H1 (cell line): ENCODE measurements around the gene OLFML2A. TPM values are rescaled to one million over a fixed set of nuclear protein-coding genes. Genes with fewer than 3 reads are reported as not detected.

Source experiments
- MAFK ChIP-seq: IDR thresholded peaks from 2 replicates; pipeline ENCODE4 v1.6.1; 2012; ENCODE audit warnings: low read depth, mild to moderate bottlenecking, improper control_type of control experiment, low read length
- SIN3A ChIP-seq, 2 experiments: IDR thresholded peaks in 1 of 2; conservative IDR thresholded peaks in 1 of 2; 2 replicates each; pipeline ENCODE4 v1.6.1; 2011 to 2012; ENCODE audit warnings: low read length in 2 of 2, improper control_type of control experiment in 1 of 2, low read depth in 1 of 2, mild to moderate bottlenecking in 1 of 2
- SP4 ChIP-seq: IDR thresholded peaks from 2 replicates; pipeline ENCODE4 v1.6.1; 2012; ENCODE audit warnings: low read length, inconsistent platforms
- polyA plus RNA-seq, 7 experiments: library from polyadenylated mRNA; depleted of rRNA in 3 of 7; stranded (reverse) in 5 of 7; unstranded in 2 of 7; fragments of >200 nt in 5 of 7; fragments of 200-250 nt in 2 of 7; gene quantifications; 1 replicate in 5 of 7; 2 replicates in 1 of 7; 4 replicates in 1 of 7; pipeline versions ENCODE4 v1.2.1 to v1.2.3, GENCODE V29; 2011 to 2013; ENCODE audit warnings: missing spikeins in 2 of 7, mixed read lengths in 2 of 7
- total RNA-seq: library from RNA; stranded (reverse); fragmentation: NEBNext Ultra II Directional; extraction: Animal tissue kit (Norgen Biotek cat#: 25700); gene quantifications from 2 replicates; pipeline ENCODE4 v1.2.1, GENCODE V29; 2021
- TF ChIP-seq, protein P1 (sequence below): fragments of 300-600 bp; sonication (generic); IDR thresholded peaks from 2 replicates; pipeline ENCODE4 v1.7.1; 2012; ENCODE audit warnings: low read length, moderate library complexity, mild to moderate bottlenecking, inconsistent platforms; ENCODE audit not compliant: insufficient replicate concordance
- TF ChIP-seq, protein P2 (sequence below), 3 experiments: IDR thresholded peaks; 1 replicate in 2 of 3; 2 replicates in 1 of 3; pipeline versions ENCODE4 v1.5.1 to v1.6.1; 2011; ENCODE audit warnings: low read length in 3 of 3, mild to moderate bottlenecking in 3 of 3, inconsistent platforms in 2 of 3, low read depth in 1 of 3, moderate library complexity in 1 of 3; ENCODE audit not compliant: insufficient read depth in 1 of 3; ENCODE audit errors: control extremely low read depth in 1 of 3
- TF ChIP-seq, protein P3 (sequence below): IDR thresholded peaks from 2 replicates; pipeline ENCODE4 v1.6.1; 2012; ENCODE audit warnings: inconsistent platforms

Gene OLFML2A
- total and polyA plus RNA-seq, 2 of the 8 experiments (the other 6 are each of a cell fraction or from before 2014, with no cell fraction given) = 7.8 to 11.5 TPM

DNA sequence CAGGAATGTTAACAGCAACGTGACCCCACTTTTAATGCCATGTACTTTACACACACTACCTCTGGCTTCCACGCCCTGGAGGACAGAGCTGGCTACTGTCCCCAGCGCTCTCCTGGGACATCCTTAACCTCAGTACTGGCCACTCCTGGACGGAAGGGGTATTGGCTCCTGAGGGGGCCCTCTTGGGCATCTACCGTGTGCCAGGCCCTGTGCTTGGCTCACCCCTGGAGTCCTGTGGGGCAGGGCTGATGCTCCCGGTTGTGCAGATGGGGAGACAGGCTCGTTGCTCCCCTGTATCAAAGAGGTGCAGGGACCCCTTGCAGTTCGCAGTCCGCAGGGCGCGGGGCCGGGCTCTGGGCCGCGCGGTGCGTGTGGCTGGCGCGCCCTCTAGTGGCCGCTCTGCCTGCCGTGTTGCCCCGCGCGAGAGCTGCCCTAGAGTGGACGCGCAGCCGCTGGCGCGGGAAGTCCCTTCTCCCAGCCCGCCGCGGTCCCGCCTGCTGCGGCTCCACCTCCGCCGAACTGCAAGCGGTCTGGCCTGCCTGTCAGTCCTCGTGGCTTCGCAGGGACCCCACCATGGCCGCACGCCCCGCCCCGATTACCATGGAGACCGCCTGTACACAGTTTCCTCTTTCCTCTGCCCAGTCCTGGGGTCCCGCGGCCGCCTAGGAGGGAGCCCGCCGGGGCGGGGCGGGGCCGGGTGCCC, 76.0 kb downstream of the OLFML2A start, which contains the start of gene WDR38 (continued):
- TF ChIP-seq, protein P1, sequence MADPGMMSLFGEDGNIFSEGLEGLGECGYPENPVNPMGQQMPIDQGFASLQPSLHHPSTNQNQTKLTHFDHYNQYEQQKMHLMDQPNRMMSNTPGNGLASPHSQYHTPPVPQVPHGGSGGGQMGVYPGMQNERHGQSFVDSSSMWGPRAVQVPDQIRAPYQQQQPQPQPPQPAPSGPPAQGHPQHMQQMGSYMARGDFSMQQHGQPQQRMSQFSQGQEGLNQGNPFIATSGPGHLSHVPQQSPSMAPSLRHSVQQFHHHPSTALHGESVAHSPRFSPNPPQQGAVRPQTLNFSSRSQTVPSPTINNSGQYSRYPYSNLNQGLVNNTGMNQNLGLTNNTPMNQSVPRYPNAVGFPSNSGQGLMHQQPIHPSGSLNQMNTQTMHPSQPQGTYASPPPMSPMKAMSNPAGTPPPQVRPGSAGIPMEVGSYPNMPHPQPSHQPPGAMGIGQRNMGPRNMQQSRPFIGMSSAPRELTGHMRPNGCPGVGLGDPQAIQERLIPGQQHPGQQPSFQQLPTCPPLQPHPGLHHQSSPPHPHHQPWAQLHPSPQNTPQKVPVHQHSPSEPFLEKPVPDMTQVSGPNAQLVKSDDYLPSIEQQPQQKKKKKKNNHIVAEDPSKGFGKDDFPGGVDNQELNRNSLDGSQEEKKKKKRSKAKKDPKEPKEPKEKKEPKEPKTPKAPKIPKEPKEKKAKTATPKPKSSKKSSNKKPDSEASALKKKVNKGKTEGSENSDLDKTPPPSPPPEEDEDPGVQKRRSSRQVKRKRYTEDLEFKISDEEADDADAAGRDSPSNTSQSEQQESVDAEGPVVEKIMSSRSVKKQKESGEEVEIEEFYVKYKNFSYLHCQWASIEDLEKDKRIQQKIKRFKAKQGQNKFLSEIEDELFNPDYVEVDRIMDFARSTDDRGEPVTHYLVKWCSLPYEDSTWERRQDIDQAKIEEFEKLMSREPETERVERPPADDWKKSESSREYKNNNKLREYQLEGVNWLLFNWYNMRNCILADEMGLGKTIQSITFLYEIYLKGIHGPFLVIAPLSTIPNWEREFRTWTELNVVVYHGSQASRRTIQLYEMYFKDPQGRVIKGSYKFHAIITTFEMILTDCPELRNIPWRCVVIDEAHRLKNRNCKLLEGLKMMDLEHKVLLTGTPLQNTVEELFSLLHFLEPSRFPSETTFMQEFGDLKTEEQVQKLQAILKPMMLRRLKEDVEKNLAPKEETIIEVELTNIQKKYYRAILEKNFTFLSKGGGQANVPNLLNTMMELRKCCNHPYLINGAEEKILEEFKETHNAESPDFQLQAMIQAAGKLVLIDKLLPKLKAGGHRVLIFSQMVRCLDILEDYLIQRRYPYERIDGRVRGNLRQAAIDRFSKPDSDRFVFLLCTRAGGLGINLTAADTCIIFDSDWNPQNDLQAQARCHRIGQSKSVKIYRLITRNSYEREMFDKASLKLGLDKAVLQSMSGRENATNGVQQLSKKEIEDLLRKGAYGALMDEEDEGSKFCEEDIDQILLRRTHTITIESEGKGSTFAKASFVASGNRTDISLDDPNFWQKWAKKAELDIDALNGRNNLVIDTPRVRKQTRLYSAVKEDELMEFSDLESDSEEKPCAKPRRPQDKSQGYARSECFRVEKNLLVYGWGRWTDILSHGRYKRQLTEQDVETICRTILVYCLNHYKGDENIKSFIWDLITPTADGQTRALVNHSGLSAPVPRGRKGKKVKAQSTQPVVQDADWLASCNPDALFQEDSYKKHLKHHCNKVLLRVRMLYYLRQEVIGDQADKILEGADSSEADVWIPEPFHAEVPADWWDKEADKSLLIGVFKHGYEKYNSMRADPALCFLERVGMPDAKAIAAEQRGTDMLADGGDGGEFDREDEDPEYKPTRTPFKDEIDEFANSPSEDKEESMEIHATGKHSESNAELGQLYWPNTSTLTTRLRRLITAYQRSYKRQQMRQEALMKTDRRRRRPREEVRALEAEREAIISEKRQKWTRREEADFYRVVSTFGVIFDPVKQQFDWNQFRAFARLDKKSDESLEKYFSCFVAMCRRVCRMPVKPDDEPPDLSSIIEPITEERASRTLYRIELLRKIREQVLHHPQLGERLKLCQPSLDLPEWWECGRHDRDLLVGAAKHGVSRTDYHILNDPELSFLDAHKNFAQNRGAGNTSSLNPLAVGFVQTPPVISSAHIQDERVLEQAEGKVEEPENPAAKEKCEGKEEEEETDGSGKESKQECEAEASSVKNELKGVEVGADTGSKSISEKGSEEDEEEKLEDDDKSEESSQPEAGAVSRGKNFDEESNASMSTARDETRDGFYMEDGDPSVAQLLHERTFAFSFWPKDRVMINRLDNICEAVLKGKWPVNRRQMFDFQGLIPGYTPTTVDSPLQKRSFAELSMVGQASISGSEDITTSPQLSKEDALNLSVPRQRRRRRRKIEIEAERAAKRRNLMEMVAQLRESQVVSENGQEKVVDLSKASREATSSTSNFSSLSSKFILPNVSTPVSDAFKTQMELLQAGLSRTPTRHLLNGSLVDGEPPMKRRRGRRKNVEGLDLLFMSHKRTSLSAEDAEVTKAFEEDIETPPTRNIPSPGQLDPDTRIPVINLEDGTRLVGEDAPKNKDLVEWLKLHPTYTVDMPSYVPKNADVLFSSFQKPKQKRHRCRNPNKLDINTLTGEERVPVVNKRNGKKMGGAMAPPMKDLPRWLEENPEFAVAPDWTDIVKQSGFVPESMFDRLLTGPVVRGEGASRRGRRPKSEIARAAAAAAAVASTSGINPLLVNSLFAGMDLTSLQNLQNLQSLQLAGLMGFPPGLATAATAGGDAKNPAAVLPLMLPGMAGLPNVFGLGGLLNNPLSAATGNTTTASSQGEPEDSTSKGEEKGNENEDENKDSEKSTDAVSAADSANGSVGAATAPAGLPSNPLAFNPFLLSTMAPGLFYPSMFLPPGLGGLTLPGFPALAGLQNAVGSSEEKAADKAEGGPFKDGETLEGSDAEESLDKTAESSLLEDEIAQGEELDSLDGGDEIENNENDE = no peak
- TF ChIP-seq SP4 (no peak), MAFK (no peak), SIN3A (conservative IDR thresholded peaks at IDR 0.05 in 1 of 2, IDR thresholded peaks at IDR 0.05 in 1 of 2; ENCODE audit: low read depth in 1 of 2, low read length in 2 of 2) (peak in 1 of 2 experiments; percentile 84; a peak in 1 of 4 replicates)
- TF ChIP-seq, protein P2, sequence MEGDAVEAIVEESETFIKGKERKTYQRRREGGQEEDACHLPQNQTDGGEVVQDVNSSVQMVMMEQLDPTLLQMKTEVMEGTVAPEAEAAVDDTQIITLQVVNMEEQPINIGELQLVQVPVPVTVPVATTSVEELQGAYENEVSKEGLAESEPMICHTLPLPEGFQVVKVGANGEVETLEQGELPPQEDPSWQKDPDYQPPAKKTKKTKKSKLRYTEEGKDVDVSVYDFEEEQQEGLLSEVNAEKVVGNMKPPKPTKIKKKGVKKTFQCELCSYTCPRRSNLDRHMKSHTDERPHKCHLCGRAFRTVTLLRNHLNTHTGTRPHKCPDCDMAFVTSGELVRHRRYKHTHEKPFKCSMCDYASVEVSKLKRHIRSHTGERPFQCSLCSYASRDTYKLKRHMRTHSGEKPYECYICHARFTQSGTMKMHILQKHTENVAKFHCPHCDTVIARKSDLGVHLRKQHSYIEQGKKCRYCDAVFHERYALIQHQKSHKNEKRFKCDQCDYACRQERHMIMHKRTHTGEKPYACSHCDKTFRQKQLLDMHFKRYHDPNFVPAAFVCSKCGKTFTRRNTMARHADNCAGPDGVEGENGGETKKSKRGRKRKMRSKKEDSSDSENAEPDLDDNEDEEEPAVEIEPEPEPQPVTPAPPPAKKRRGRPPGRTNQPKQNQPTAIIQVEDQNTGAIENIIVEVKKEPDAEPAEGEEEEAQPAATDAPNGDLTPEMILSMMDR (IDR thresholded peaks at IDR 0.05; ENCODE audit: control extremely low read depth in 1 of 3, insufficient read depth in 1 of 3, low read depth in 1 of 3, low read length in 3 of 3) = peak in 2 of 3 experiments; percentile 73 to 91; a peak in 3 of 4 replicates
- TF ChIP-seq, protein P3, sequence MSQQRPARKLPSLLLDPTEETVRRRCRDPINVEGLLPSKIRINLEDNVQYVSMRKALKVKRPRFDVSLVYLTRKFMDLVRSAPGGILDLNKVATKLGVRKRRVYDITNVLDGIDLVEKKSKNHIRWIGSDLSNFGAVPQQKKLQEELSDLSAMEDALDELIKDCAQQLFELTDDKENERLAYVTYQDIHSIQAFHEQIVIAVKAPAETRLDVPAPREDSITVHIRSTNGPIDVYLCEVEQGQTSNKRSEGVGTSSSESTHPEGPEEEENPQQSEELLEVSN = no peak
